GM06990 (cell line): ENCODE measurements around the gene HAUS5.

Source experiments
- DNase-seq: peaks from one replicate; pipeline ENCODE4 v3.0.0-alpha.2; 2011; ENCODE audit not compliant: insufficient read length; ENCODE audit errors: extremely low read depth
- H3K27me3 ChIP-seq: replicated peaks from 2 replicates; pipeline ENCODE4 v1.6.0; 2011; ENCODE audit warnings: low read length; ENCODE audit not compliant: control insufficient read depth, insufficient read depth
- H3K36me3 ChIP-seq: 2 replicates; pipeline ENCODE4 v1.5.1; 2011; ENCODE audit warnings: low read length; ENCODE audit not compliant: control insufficient read depth, insufficient read depth
- H3K4me3 ChIP-seq: replicated peaks from 2 replicates; pipeline ENCODE4 v1.5.1; 2011; ENCODE audit warnings: low read depth, mild to moderate bottlenecking, control low read depth, low read length
- CTCF ChIP-seq: IDR thresholded peaks from 2 replicates; pipeline ENCODE4 v1.5.1; 2011; ENCODE audit warnings: low read length, control low read depth, mild to moderate bottlenecking, inconsistent platforms; ENCODE audit not compliant: insufficient read depth, poor library complexity, severe bottlenecking

The HAUS5 gene

GRCh38 chr19:35612559-35613321 lies at the start of gene HAUS5:
Gene HAUS5, plus strand, starts transcription at chr19:35612735. Its CDS starts 60 bp downstream, at chr19:35612795.
- peak within 1 kb of the TSS; percentile 94 for H3K4me3 ChIP-seq
- no peaks in the 10 kb centered on the region for H3K27me3 ChIP-seq
- peaks cover 14% of the 10 kb centered on the region for H3K36me3 ChIP-seq
- DNase-seq: peak; percentile 99
- TF ChIP-seq CTCF: no peak

GRCh38 chr19:35562776-35563175 lies 49.8 kb upstream of the HAUS5 start:
- DNase-seq: no peak
- no peak for TF ChIP-seq CTCF
- no peak overlapping the region for H3K4me3 ChIP-seq
- no peaks in the 10 kb centered on the region for H3K36me3 ChIP-seq
- no peaks in the 10 kb centered on the region; the same call in 1 of the 2 replicates for H3K27me3 ChIP-seq

GRCh38 chr19:35563207-35563829 lies 49.2 kb upstream of the HAUS5 start, which contains the start of gene ATP4A:
Gene ATP4A, minus strand, starts transcription at chr19:35563658. Its CDS starts 29 bp downstream, at chr19:35563629.
- no peak within 1 kb of the TSS for H3K4me3 ChIP-seq
- no peak for DNase-seq
- no peaks in the 10 kb centered on the region for H3K36me3 ChIP-seq
- no peaks in the 10 kb centered on the region; the same call in 1 of the 2 replicates for H3K27me3 ChIP-seq
- TF ChIP-seq CTCF: no peak

GRCh38 chr19:35565016-35565856 lies 47.3 kb upstream of the HAUS5 start:
- Histone ChIP-seq H3K36me3 (no peaks in the 10 kb centered on the region), H3K27me3 (no peaks in the 10 kb centered on the region; the same call in 1 of the 2 replicates), H3K4me3 (no peak overlapping the region)
- no peak for TF ChIP-seq CTCF
- no peak for DNase-seq

- DNase-seq: no peak
- H3K27me3 ChIP-seq: no peaks in the 10 kb centered on the region; the same call in 1 of the 2 replicates
- no peak overlapping the region for H3K4me3 ChIP-seq
- no peak for TF ChIP-seq CTCF
- no peaks in the 10 kb centered on the region for H3K36me3 ChIP-seq
These were observed 45.8 kb upstream of the HAUS5 start for GRCh38 chr19:35566738-35567137.
